GM23338 (cell line): ENCODE results near the gene FRMD3. TPM values are rescaled to one million over a fixed set of nuclear protein-coding genes. Genes with fewer than 3 reads are reported as not detected.

ENCODE experiments used
- ATAC-seq: fragments of 200-7000 bp; cut with Tn5 transposase; 3 replicates; pipeline ENCODE4 v1.9.1; 2020
- DNase-seq: peaks from one replicate; pipeline ENCODE4 v3.0.0-alpha.2; 2015; ENCODE audit warnings: low spot score
- H2AFZ ChIP-seq: fragments of 200-600 bp; sonication (generic); 2 replicates; pipeline ENCODE4 v1.8.0; 2016; ENCODE audit warnings: antibody characterized with exemption, mild to moderate bottlenecking, moderate library complexity
- H3F3A ChIP-seq: fragments of 200-600 bp; sonication (generic); replicated peaks from 2 replicates; pipeline ENCODE4 v1.8.0; 2017; ENCODE audit warnings: antibody characterized with exemption, mixed run types, low read depth
- H3K27ac ChIP-seq: fragments of 200-600 bp; sonication (generic); 2 replicates; pipeline ENCODE4 v1.6.1; 2016; ENCODE audit warnings: low read depth
- H3K27me3 ChIP-seq: fragments of 200-600 bp; sonication (generic); 2 replicates; pipeline ENCODE4 v1.8.0; 2016; ENCODE audit warnings: mild to moderate bottlenecking, mixed run types, moderate library complexity; ENCODE audit not compliant: insufficient read depth
- H3K36me3 ChIP-seq: fragments of 200-600 bp; sonication (generic); 2 replicates; pipeline ENCODE4 v1.8.0; 2016; ENCODE audit warnings: mild to moderate bottlenecking; ENCODE audit not compliant: insufficient read depth
- H3K4me1 ChIP-seq: fragments of 200-600 bp; sonication (generic); 2 replicates; pipeline ENCODE4 v1.8.0; 2016; ENCODE audit warnings: mild to moderate bottlenecking, moderate library complexity; ENCODE audit not compliant: insufficient read depth
- H3K4me2 ChIP-seq: fragments of 200-600 bp; sonication (generic); 2 replicates; pipeline ENCODE4 v1.7.1; 2017; ENCODE audit warnings: mixed run types
- H3K4me3 ChIP-seq: fragments of 200-600 bp; sonication (generic); 2 replicates; pipeline ENCODE4 v1.6.1; 2016; ENCODE audit warnings: mixed run types
- H3K79me2 ChIP-seq: fragments of 200-600 bp; sonication (generic); replicated peaks from 2 replicates; pipeline ENCODE4 v1.8.0; 2017; ENCODE audit warnings: mild to moderate bottlenecking; ENCODE audit not compliant: insufficient read depth
- H3K9me2 ChIP-seq: fragments of 200-600 bp; sonication (generic); 2 replicates; pipeline ENCODE4 v1.8.0; 2017; ENCODE audit not compliant: insufficient read depth
- H4K20me1 ChIP-seq: fragments of 200-600 bp; sonication (generic); replicated peaks from 2 replicates; pipeline ENCODE4 v1.8.0; 2017; ENCODE audit warnings: mild to moderate bottlenecking; ENCODE audit not compliant: insufficient read depth
- H3K27ac Mint-ChIP-seq: 2 replicates; pipeline ENCODE4 v1.8.0; 2020; ENCODE audit warnings: inconsistent platforms, mild to moderate bottlenecking, moderate library complexity, mixed read lengths
- H3K27me3 Mint-ChIP-seq: 3 replicates; pipeline ENCODE4 v1.8.0; 2022; ENCODE audit warnings: low read depth, mild to moderate bottlenecking, moderate library complexity, mixed read lengths, inconsistent platforms; ENCODE audit not compliant: insufficient read depth, poor library complexity
- H3K36me3 Mint-ChIP-seq: 3 replicates; pipeline ENCODE4 v1.8.0; 2021; ENCODE audit warnings: low read depth, mild to moderate bottlenecking, inconsistent platforms, moderate library complexity, mixed read lengths
- H3K4me1 Mint-ChIP-seq: 3 replicates; pipeline ENCODE4 v1.8.0; 2020; ENCODE audit warnings: mild to moderate bottlenecking, inconsistent platforms, mixed read lengths
- H3K4me3 Mint-ChIP-seq: 3 replicates; pipeline ENCODE4 v1.8.0; 2021; ENCODE audit warnings: moderate library complexity, mild to moderate bottlenecking, inconsistent platforms, mixed read lengths
- H3K9me3 Mint-ChIP-seq: 3 replicates; pipeline ENCODE4 v1.8.0; 2020; ENCODE audit warnings: moderate library complexity, mild to moderate bottlenecking, inconsistent platforms, mixed read lengths
- CREB1 ChIP-seq: fragments of 250-450 bp; sonication (Bioruptor Pico); IDR thresholded peaks from 2 replicates; pipeline ENCODE4 v1.5.0; 2020; ENCODE audit warnings: low read depth, mild to moderate bottlenecking, moderate library complexity
- CTCF ChIP-seq, 2 experiments: fragments of 200-600 bp in 1 of 2; sonication (generic) in 1 of 2; conservative IDR thresholded peaks; 2 replicates each; pipeline versions ENCODE4 v1.5.1 to v1.6.1; 2016 to 2017; ENCODE audit warnings: antibody characterized with exemption in 2 of 2, low read depth in 2 of 2, mild to moderate bottlenecking in 2 of 2, moderate library complexity in 1 of 2
- ETS1 ChIP-seq: IDR thresholded peaks from 2 replicates; pipeline ENCODE4 v1.6.1; 2016; ENCODE audit warnings: antibody characterized with exemption
- EZH2 ChIP-seq: fragments of 200-600 bp; sonication (generic); IDR thresholded peaks from one replicate; pipeline ENCODE4 v1.8.0; 2017; ENCODE audit warnings: antibody characterized with exemption, mild to moderate bottlenecking, low read depth; ENCODE audit not compliant: unreplicated experiment
- EZH2phosphoT487 ChIP-seq: fragments of 200-600 bp; sonication (generic); IDR thresholded peaks from one replicate; pipeline ENCODE4 v1.8.1; 2018; ENCODE audit warnings: antibody characterized with exemption; ENCODE audit not compliant: unreplicated experiment
- JUNB ChIP-seq: IDR thresholded peaks from one replicate; pipeline ENCODE4 v1.6.1; 2016; ENCODE audit warnings: antibody characterized with exemption; ENCODE audit not compliant: unreplicated experiment
- NANOG ChIP-seq: IDR thresholded peaks from 2 replicates; pipeline ENCODE4 v1.6.1; 2016; ENCODE audit warnings: antibody characterized with exemption, borderline replicate concordance
- POLR2AphosphoS5 ChIP-seq: IDR thresholded peaks from 2 replicates; pipeline ENCODE4 v1.6.1; 2016; ENCODE audit warnings: antibody characterized with exemption, low read depth
- REST ChIP-seq: IDR thresholded peaks from one replicate; pipeline ENCODE4 v1.6.1; 2018; ENCODE audit warnings: antibody characterized with exemption; ENCODE audit not compliant: unreplicated experiment
- STAT1 ChIP-seq: IDR thresholded peaks from one replicate; pipeline ENCODE4 v1.6.1; 2016; ENCODE audit warnings: antibody characterized with exemption; ENCODE audit not compliant: unreplicated experiment
- ZNF331 ChIP-seq: fragments of 250-450 bp; sonication (Bioruptor Pico); IDR thresholded peaks from 2 replicates; pipeline ENCODE4 v1.5.0; 2020; ENCODE audit warnings: low read depth, mild to moderate bottlenecking, moderate library complexity
- polyA plus RNA-seq: library from polyadenylated mRNA; unstranded; fragments of >200 nt; fragmentation: Nextera tagmentation; extraction: Ambion mirVana; gene quantifications from 2 replicates; pipeline ENCODE4 v1.2.1, GENCODE V29; 2016
- total RNA-seq: library from RNA; depleted of rRNA; stranded (reverse); fragments of >200 nt; shearing (Covaris generic); gene quantifications from 2 replicates; pipeline ENCODE4 v1.2.3, GENCODE V29; 2014

FRMD3 gene
- total and polyA plus RNA-seq, 2 experiments from 2014 or later, result 0.47 to 1.2 TPM

GRCh38 chr9:83449983-83450382, 88.2 kb downstream of the FRMD3 start:
- no peak overlapping the region for H2AFZ ChIP-seq
- Mint-ChIP-seq H3K9me3 (no peaks in the 10 kb centered on the region), H3K36me3 (no peaks in the 10 kb centered on the region), H3K4me1 (peaks cover 3% of the 10 kb centered on the region; the same call in 1 of the 3 replicates), H3K27ac (no peak overlapping the region), H3K27me3 (peaks cover 3% of the 10 kb centered on the region), H3K4me3 (no peak overlapping the region)
- H3K9me2 ChIP-seq, result no peaks in the 10 kb centered on the region
- no peak overlapping the region for H3K4me2 ChIP-seq
- DNase-seq (no peak), ATAC-seq (no peak)
- no peaks in the 10 kb centered on the region for H3K36me3 ChIP-seq
- H3F3A ChIP-seq, result no peaks in the 10 kb centered on the region
- H3K27ac ChIP-seq, result no peak overlapping the region
- TF ChIP-seq EZH2 (no peak), JUNB (no peak), ZNF331 (no peak), EZH2phosphoT487 (no peak), ETS1 (no peak)
- H3K4me1 ChIP-seq, result no peaks in the 10 kb centered on the region
- no peaks in the 10 kb centered on the region for H3K27me3 ChIP-seq
- no peak overlapping the region for H3K4me3 ChIP-seq
- no peaks in the 10 kb centered on the region for H3K79me2 ChIP-seq
- no peaks in the 10 kb centered on the region for H4K20me1 ChIP-seq

- H3K36me3 Mint-ChIP-seq, result no peaks in the 10 kb centered on the region
- Histone ChIP-seq H3K4me2 (no peak overlapping the region), H3K79me2 (no peaks in the 10 kb centered on the region), H3K4me3 (no peak overlapping the region), H3K4me1 (no peaks in the 10 kb centered on the region), H3K27ac (no peak overlapping the region), H3K9me2 (no peaks in the 10 kb centered on the region), H3K27me3 (no peaks in the 10 kb centered on the region), H3F3A (no peaks in the 10 kb centered on the region), H2AFZ (no peak overlapping the region), H3K36me3 (no peaks in the 10 kb centered on the region), H4K20me1 (no peaks in the 10 kb centered on the region)
- no peak overlapping the region for H3K4me3 Mint-ChIP-seq
- no peak overlapping the region for H3K27ac Mint-ChIP-seq
- DNase-seq (no peak), ATAC-seq (no peak)
- no peaks in the 10 kb centered on the region for H3K9me3 Mint-ChIP-seq
- H3K27me3 Mint-ChIP-seq, result peaks cover 1% of the 10 kb centered on the region
- peaks cover 3% of the 10 kb centered on the region; the same call in 1 of the 3 replicates for H3K4me1 Mint-ChIP-seq
- TF ChIP-seq ETS1 (no peak), JUNB (no peak), STAT1 (no peak), REST (no peak), CREB1 (CRISPR knock-in tag) (no peak), CTCF (conservative IDR thresholded peaks at IDR 0.05; ENCODE audit: low read depth in 2 of 2) (no peak), EZH2 (no peak), EZH2phosphoT487 (no peak), NANOG (no peak), ZNF331 (no peak), POLR2AphosphoS5 (no peak)
These were observed 89.0 kb downstream of the FRMD3 start for GRCh38 chr9:83449166-83449565.
